ENCODE results near the gene SPEN.

The SPEN gene

GRCh38 chr1:15870421-15870820 lies 22.9 kb downstream of the SPEN start:
- POLR2A ChIA-PET (ENCODE audit: low non-redundant PET): interaction anchor here (0.7 kb wide), 1 partner anchor 21 kb away, joined by 3 read pairs; no protein-coding TSS in a partner anchor
- CTCF ChIA-PET: interaction anchor here (0.7 to 1.7 kb wide), 2 partner anchors 12 to 55 kb away, joined by 3 to 9 read pairs; no protein-coding TSS in a partner anchor
- no peak for DNase-seq (ENCODE audit: low spot score)
- TF ChIP-seq, protein P1, sequence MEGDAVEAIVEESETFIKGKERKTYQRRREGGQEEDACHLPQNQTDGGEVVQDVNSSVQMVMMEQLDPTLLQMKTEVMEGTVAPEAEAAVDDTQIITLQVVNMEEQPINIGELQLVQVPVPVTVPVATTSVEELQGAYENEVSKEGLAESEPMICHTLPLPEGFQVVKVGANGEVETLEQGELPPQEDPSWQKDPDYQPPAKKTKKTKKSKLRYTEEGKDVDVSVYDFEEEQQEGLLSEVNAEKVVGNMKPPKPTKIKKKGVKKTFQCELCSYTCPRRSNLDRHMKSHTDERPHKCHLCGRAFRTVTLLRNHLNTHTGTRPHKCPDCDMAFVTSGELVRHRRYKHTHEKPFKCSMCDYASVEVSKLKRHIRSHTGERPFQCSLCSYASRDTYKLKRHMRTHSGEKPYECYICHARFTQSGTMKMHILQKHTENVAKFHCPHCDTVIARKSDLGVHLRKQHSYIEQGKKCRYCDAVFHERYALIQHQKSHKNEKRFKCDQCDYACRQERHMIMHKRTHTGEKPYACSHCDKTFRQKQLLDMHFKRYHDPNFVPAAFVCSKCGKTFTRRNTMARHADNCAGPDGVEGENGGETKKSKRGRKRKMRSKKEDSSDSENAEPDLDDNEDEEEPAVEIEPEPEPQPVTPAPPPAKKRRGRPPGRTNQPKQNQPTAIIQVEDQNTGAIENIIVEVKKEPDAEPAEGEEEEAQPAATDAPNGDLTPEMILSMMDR (conservative IDR thresholded peaks at IDR 0.05; ENCODE audit: low read depth): no peak
- H3K27ac ChIP-seq: no peak overlapping the region

DNA sequence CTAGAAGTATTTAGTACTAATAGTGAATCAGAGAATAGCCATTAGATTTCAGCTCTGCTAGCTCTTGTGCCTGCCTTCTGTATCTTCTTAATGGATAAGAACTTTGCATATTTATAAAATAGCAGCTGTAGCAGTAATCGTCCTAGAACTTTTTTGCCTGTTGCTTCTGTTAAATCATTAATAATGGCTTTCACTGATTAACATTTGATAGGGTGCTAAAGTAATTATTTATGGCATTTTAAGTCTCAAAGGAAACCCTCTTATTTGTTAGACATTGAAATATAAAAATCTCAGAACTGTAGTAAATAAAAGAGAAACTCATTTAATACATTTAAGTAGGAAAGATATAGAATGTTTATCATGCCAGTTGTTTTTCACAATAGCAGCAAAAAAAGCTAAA lies 27.0 kb downstream of the SPEN start:
- ChIA-PET CTCF (interaction anchor here (0.7 kb wide), 1 partner anchor 12 kb away, joined by 3 read pairs; no protein-coding TSS in a partner anchor), POLR2A (ENCODE audit: low non-redundant PET) (no interaction called here)
- no peak for DNase-seq (ENCODE audit: low spot score)
- TF ChIP-seq, protein P1 (conservative IDR thresholded peaks at IDR 0.05; ENCODE audit: low read depth): no peak
- H3K27ac ChIP-seq: no peak overlapping the region

DNA sequence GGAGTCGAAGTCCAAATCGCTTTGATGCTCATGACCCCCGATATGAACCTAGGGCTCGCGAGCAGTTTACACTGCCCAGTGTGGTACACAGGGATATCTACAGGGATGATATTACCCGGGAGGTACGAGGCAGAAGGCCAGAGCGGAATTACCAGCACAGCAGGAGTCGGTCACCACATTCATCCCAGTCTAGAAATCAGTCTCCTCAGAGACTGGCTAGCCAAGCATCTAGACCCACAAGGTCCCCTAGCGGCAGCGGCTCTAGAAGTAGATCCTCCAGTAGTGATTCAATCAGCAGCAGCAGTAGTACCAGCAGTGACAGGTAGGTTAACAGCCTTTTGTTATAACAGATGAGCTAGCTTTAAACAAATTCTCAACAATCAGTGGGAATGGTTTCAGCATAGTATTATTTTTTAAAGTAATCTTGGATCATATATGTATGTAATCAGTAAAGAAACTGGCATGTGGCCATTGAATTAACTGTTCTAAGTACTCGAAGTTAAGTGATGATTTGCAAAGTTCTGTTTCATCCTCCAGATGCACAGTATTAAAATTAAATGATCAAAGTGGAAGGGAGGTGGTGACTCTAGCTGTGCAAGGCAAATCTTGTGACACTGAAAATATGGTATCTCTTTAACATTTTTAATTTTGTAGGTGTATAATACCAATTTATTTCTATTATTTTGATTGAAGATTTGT lies 29.0 kb downstream of the SPEN start:
- TF ChIP-seq, protein P1 (conservative IDR thresholded peaks at IDR 0.05; ENCODE audit: low read depth): no peak
- CTCF ChIA-PET: interaction anchor here (0.6 kb wide), 1 partner anchor 464 kb away, joined by 3 read pairs; no protein-coding TSS in a partner anchor
- no peak for DNase-seq (ENCODE audit: low spot score)
- POLR2A ChIA-PET (ENCODE audit: low non-redundant PET): no interaction called here
- no peak overlapping the region; the same call in 1 of the 2 replicates for H3K27ac ChIP-seq

DNA sequence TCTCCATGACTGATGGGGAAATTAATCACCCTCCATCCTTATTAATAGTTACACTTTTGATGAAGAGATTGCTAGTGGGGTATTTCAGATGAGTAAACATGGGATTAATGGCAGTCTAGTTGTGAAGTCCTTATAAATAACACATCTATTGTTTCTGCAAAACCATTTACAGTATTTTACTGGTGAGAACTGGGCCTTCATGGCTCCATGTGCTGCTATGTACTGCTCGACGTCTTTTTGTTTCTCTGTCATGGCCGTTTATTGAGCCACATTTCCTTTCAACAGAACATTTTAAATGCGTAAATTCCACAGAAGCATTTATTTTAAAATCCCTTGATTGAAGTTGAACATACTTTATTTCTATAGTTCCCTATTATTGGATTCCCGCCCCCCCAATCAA lies 34.5 kb downstream of the SPEN start:
- TF ChIP-seq, protein P1 (conservative IDR thresholded peaks at IDR 0.05; ENCODE audit: low read depth): no peak
- peak overlapping the region; percentile 67; the same call in 1 of the 2 replicates for H3K27ac ChIP-seq
- POLR2A ChIA-PET (ENCODE audit: low non-redundant PET): no interaction called here
- CTCF ChIA-PET: interaction anchor here (0.5 kb wide), 1 partner anchor 12 kb away, joined by 3 read pairs; no protein-coding TSS in a partner anchor
- no peak for DNase-seq (ENCODE audit: low spot score)

DNA sequence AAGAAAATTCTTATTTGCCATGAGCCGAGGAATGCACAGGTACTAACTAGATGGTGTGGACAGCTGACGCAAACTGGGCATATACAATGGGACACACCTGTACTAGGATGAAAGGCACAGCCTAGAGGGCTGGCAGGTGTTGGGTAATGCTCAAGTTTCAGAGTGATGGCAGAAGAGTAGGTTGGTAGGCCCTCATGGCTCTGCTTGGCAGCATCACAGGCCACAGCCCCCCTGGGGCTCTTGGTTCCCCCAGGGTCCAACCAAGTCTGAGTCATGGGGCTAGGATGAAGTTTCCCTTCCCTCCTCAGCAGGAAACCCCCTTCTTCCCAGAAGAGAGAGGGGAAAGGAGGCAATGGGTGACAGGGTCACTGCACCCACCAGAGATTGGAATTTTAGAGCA lies 35.2 kb downstream of the SPEN start:
- POLR2A ChIA-PET (ENCODE audit: low non-redundant PET): no interaction called here
- CTCF ChIA-PET: interaction anchor here (0.6 to 0.9 kb wide), 2 partner anchors 32 to 97 kb away, joined by 3 to 5 read pairs; no protein-coding TSS in a partner anchor
- peak overlapping the region; percentile 67 for H3K27ac ChIP-seq
- TF ChIP-seq, protein P1 (conservative IDR thresholded peaks at IDR 0.05; ENCODE audit: low read depth): no peak
- no peak for DNase-seq (ENCODE audit: low spot score)

GRCh38 chr1:15883326-15883725 lies 35.8 kb downstream of the SPEN start:
- POLR2A ChIA-PET (ENCODE audit: low non-redundant PET): no interaction called here

More at GRCh38 chr1:15883326-15883725, 35.8 kb downstream of the SPEN start:
- TF ChIP-seq, protein P1 (conservative IDR thresholded peaks at IDR 0.05; ENCODE audit: low read depth): no peak
- peak overlapping the region; percentile 67 for H3K27ac ChIP-seq
- no peak for DNase-seq (ENCODE audit: low spot score)
- CTCF ChIA-PET: interaction anchor here (0.6 to 0.9 kb wide), 2 partner anchors 32 to 98 kb away, joined by 3 to 5 read pairs; no protein-coding TSS in a partner anchor

Data from RWPE1 (cell line).